Ascending aorta (tissue), 2 donors: ENCODE data around the gene PTOV1. TPM values are rescaled to one million over a fixed set of nuclear protein-coding genes. Genes with fewer than 3 reads are reported as not detected.
A peak's percentile ranks its signal among the peaks of the same experiment; 100 is the strongest.

Experiments used
- DNase-seq, 2 donors: peaks; one replicate each; pipeline ENCODE4 v3.0.0-alpha.2; 2019; ENCODE audit warnings: low spot score in 2 of 2
- H3K27ac ChIP-seq, 2 donors: fragments of 200-600 bp; sonication (generic); one replicate each; pipeline ENCODE4 v1.5.1; 2016 to 2017; ENCODE audit warnings: mild to moderate bottlenecking in 1 of 2
- H3K27me3 ChIP-seq: fragments of 200-600 bp; sonication (generic); one replicate; pipeline ENCODE4 v1.5.1; 2017
- H3K36me3 ChIP-seq, 2 donors: fragments of 200-600 bp; sonication (generic); one replicate each; pipeline ENCODE4 v1.5.1; 2016
- H3K4me1 ChIP-seq, 2 donors: fragments of 200-600 bp; sonication (generic); one replicate each; pipeline ENCODE4 v1.5.1; 2016 to 2017; ENCODE audit warnings: mild to moderate bottlenecking in 1 of 2
- H3K4me3 ChIP-seq, 2 donors: fragments of 200-600 bp; sonication (generic); one replicate each; pipeline ENCODE4 v1.5.1; 2016 to 2017; ENCODE audit warnings: mild to moderate bottlenecking in 1 of 2
- H3K9me3 ChIP-seq, 2 donors: fragments of 200-600 bp; sonication (generic); one replicate each; pipeline ENCODE4 v1.5.1; 2016
- intact Hi-C: fragments of 100-400 bp; cut with DNase I; formaldehyde crosslinking; loops from one replicate; pipeline ENCODE4 v1.15.1; 2023
- total RNA-seq: library from RNA; depleted of rRNA; stranded (reverse); fragments of >200 nt; gene quantifications from one replicate; pipeline ENCODE4 v1.1.0, GENCODE V29; 2016
- TF ChIP-seq, protein P1 (sequence below), 3 experiments: fragments of 200-600 bp in 2 of 3; fragments of 450-650 bp in 1 of 3; sonication (generic) in 2 of 3; IDR thresholded peaks; one replicate each; pipeline ENCODE4 v1.5.1; 2016 to 2019; ENCODE audit warnings: antibody characterized with exemption in 3 of 3, mild to moderate bottlenecking in 1 of 3, moderate library complexity in 1 of 3

Gene PTOV1
- total RNA-seq, 1 donor from 2014 or later: 163 TPM

DNA sequence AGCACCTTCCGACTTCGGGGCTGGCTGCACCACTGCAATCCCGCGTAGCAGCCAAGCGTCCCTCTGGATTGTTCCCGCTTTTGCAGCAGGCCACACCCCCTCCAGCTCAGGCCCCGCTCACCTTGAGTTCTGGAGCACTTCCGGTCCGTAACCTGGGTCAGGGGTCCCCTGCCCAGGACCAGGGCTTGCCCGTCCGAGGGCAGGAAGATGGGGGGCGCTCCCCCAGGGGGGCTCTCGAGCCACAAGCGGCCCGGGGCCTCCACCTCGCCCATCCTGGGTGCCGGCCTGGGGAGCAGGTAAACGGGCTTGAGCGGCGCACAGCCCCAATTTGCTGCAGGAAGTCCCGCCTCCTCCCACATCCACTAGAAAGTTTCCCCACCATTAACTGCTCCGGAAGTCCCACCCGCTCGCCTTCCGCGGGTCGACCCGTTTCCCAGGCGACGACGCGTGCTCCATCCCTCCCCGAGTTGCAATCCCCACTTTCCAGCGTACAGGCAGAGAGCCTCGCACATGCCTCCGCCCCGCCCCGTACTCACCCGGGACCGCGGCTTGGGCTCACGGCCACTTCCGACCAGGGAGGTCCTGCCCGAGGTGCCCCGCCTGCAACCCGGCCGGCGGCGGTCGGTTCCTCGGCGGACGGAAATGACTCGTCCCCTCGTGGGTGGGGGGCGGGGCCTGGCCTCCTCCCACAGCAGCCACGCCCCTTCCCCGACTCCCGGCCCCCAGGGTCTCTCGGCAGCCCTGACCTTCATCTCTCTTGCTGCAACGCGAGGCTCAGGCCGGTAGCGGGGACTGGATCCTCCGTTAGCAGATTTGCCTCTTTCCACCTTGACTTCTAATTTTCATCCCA, 16.2 kb downstream of the PTOV1 start, which contains the start of gene PNKP:
PNKP (minus strand) TSS at position 644 of the 850 bp plus-strand sequence; CDS start at position 272, 372 bp downstream.
- DNase-seq: peak; percentile 74 to 95
- Histone ChIP-seq H3K36me3 (peaks cover 17 to 22% of the 10 kb centered on the region in 2 donors), H3K27ac (peak within 1 kb of the TSS; percentile 93 to 97), H3K4me3 (peak within 1 kb of the TSS; percentile 84 to 94), H3K27me3 (no peaks in the 10 kb centered on the region), H3K4me1 (peaks cover 19 to 32% of the 10 kb centered on the region in 2 donors), H3K9me3 (no peaks in the 10 kb centered on the region)
- intact Hi-C loops: loop anchor here (1.0 to 5.0 kb wide), 4 partner anchors 9 to 275 kb away; partner anchors contain the start of genes PRMT1, PRR12 and PTOV1
- TF ChIP-seq, protein P1, sequence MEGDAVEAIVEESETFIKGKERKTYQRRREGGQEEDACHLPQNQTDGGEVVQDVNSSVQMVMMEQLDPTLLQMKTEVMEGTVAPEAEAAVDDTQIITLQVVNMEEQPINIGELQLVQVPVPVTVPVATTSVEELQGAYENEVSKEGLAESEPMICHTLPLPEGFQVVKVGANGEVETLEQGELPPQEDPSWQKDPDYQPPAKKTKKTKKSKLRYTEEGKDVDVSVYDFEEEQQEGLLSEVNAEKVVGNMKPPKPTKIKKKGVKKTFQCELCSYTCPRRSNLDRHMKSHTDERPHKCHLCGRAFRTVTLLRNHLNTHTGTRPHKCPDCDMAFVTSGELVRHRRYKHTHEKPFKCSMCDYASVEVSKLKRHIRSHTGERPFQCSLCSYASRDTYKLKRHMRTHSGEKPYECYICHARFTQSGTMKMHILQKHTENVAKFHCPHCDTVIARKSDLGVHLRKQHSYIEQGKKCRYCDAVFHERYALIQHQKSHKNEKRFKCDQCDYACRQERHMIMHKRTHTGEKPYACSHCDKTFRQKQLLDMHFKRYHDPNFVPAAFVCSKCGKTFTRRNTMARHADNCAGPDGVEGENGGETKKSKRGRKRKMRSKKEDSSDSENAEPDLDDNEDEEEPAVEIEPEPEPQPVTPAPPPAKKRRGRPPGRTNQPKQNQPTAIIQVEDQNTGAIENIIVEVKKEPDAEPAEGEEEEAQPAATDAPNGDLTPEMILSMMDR (IDR thresholded peaks at IDR 0.05): no peak

DNA sequence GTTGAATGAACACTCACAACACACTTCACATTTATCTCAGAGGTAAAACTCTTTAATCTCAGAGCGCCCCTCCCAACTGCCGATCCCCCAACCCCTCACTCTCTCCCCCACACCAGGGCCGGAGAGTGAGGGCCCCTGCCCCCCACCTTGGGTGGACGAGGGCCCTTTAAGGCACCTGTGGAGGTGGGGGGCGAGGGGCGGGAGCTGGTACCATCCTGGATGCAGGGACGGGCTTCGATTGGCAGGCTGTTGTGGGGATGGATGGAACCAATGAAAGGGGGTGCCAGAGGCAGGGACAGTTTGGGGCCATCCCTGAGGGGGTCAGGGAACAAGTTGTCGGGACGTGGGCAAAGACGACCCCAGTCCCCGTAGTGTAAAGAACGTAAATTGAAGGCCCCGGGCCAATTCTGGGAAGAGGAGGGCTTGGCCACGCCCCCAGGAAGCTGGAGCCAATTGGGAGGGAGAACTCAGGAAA, 18.1 kb downstream of the PTOV1 start:
- H3K9me3 ChIP-seq: no peaks in the 10 kb centered on the region
- peak overlapping the region; percentile 93 to 97 for H3K27ac ChIP-seq
- peaks cover 3 to 7% of the 10 kb centered on the region in 2 donors for H3K36me3 ChIP-seq
- peaks cover 19 to 32% of the 10 kb centered on the region in 2 donors for H3K4me1 ChIP-seq
- peak overlapping the region; percentile 44 to 54 for H3K4me3 ChIP-seq
- DNase-seq: no peak
- no peaks in the 10 kb centered on the region for H3K27me3 ChIP-seq
- TF ChIP-seq, protein P1 (IDR thresholded peaks at IDR 0.05): no peak
- intact Hi-C loops: loop anchor here (1.0 to 5.0 kb wide), 4 partner anchors 60 to 277 kb away; partner anchors contain the start of genes PRMT1 and PRR12

DNA sequence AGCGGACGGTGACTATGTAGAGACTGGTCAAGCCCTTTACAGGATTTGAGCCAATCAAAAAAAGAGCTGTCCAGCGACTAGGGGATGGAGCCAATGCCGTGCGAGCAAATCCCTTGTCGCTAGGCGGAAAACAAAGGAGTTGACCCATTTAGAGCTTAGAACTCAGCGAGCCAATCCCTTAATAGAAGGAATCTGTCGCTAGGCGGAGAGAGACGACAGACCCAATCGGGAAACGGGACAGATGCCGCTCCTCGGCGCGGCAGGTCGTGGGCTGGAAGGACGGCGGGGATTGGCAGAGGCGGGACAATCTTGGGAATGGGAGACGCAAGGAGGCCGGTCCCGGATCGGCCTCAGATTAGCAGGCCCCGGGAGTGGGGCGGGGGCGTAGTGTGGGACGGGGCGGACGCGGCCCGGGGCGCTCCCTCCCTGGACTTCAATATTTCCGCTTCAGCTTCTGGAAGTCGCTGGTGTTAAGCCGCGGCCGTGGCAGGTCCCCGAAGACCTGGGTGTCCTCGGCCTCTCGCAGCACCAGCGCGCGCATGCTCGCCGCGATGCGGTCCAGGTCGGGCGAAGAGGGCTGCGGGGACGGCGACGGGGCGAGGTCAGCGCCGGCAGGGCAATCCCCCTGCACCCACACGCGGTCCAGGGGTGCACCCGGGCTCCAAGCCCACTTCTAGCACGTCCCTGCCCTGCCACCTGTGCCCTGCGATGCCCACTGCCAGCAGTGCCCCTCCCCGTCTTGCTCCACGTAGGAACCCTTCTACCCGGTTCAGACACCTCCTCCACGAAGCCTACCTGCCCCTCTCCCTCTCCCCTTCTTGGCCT, 18.7 kb downstream of the PTOV1 start:
- peak overlapping the region; percentile 72 to 74 for H3K4me3 ChIP-seq
- peaks cover 0 to 6% of the 10 kb centered on the region in 2 donors for H3K36me3 ChIP-seq
- DNase-seq: peak; percentile 95 to 98
- intact Hi-C loops: loop anchor here (1.0 to 5.0 kb wide), 4 partner anchors 61 to 277 kb away; partner anchors contain the start of genes PRMT1 and PRR12
- TF ChIP-seq, protein P1 (IDR thresholded peaks at IDR 0.05): no peak
- peaks cover 19 to 33% of the 10 kb centered on the region in 2 donors for H3K4me1 ChIP-seq
- peak overlapping the region; percentile 93 to 97 for H3K27ac ChIP-seq
- H3K9me3 ChIP-seq: no peaks in the 10 kb centered on the region
- H3K27me3 ChIP-seq: no peaks in the 10 kb centered on the region

DNA sequence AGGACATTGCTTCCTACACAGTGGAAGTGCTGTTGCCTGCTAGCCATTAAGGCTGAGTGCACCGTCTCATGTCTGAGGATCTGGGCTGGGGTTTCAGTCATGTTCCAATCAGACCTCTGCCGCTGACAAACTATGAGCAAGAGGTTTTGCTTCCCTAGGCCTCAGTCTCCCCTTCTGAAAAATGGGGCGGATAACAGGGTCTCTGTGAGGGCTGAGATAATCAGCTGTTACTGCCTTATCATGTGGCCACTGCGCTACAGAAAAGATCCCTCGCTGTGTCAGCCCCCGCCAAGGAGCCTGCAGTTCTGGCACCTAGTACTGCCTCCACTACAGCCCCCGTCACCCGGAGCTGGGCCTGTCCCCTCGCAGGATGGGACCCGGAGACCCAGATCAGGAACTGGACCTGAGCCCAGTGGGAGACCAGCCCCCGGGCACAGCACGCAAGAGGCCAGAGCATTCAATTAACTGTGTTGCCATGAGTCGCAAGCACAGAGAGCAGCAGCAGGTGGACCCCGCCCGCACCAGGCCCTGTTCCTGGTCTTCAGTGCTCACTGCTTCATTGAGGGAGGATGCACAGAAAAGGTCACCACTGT, 19.4 kb downstream of the PTOV1 start:
- H3K4me1 ChIP-seq: peaks cover 15 to 36% of the 10 kb centered on the region in 2 donors
- intact Hi-C loops: no loop called here
- no peaks in the 10 kb centered on the region for H3K9me3 ChIP-seq
- H3K36me3 ChIP-seq: peaks cover 0 to 6% of the 10 kb centered on the region in 2 donors
- peak overlapping the region; percentile 72 to 74 for H3K4me3 ChIP-seq
- H3K27ac ChIP-seq: peak overlapping the region; percentile 82
- no peak for DNase-seq
- TF ChIP-seq, protein P1 (IDR thresholded peaks at IDR 0.05): no peak
- no peaks in the 10 kb centered on the region for H3K27me3 ChIP-seq
